IMR-90 (cell line): ENCODE measurements around the gene PSMA2. TPM values are rescaled to one million over a fixed set of nuclear protein-coding genes. Genes with fewer than 3 reads are reported as not detected.

Source experiments
- ATAC-seq: fragments of 200-7000 bp; cut with Tn5 transposase; 2 replicates; pipeline ENCODE4 v1.9.1; 2020; ENCODE audit warnings: low read depth, mild to moderate bottlenecking, moderate library complexity
- BruUV-seq: library from RNA; stranded (reverse); fragments of 400-500 nt; replicated peaks from 2 replicates; lab custom pipeline; 2021; lab: Mats Ljungman, UMichigan
- CTCF ChIA-PET: fragments of 300-600 bp; formaldehyde crosslinking; extraction: SDS; loops from one replicate; lab custom pipeline; 2021; ENCODE audit warnings: antibody characterized with exemption; lab: Yijun Ruan, JAX
- POLR2A ChIA-PET: fragments of 300-600 bp; sonication (Branson Sonifier 250); formaldehyde crosslinking; loops from one replicate; lab custom pipeline; 2022; ENCODE audit warnings: antibody characterized with exemption; ENCODE audit not compliant: unreplicated experiment; lab: Charles Lee
- DNase-seq: peaks from one replicate; pipeline ENCODE4 v3.0.0; 2013
- H2AFZ ChIP-seq: replicated peaks from 2 replicates; pipeline ENCODE3; 2013; ENCODE audit warnings: low read length, mild to moderate bottlenecking; ENCODE audit not compliant: poor library complexity
- H2AK5ac ChIP-seq: 2 replicates; pipeline ENCODE4 v1.6.1; 2013; ENCODE audit warnings: low read depth, low read length, inconsistent platforms
- H2AK9ac ChIP-seq: replicated peaks from 2 replicates; pipeline ENCODE3; 2013; ENCODE audit warnings: mild to moderate bottlenecking, low read depth, low read length, moderate library complexity; ENCODE audit not compliant: poor library complexity
- H2BK120ac ChIP-seq: 2 replicates; pipeline ENCODE4 v1.6.1; 2013; ENCODE audit warnings: low read depth, low read length, inconsistent platforms
- H2BK15ac ChIP-seq: 3 replicates; pipeline ENCODE4 v1.6.1; 2013; ENCODE audit warnings: low read depth, low read length, inconsistent platforms
- H2BK20ac ChIP-seq: 2 replicates; pipeline ENCODE4 v1.6.1; 2013; ENCODE audit warnings: low read depth, mild to moderate bottlenecking, inconsistent platforms, low read length, moderate library complexity
- H2BK5ac ChIP-seq: 2 replicates; pipeline ENCODE4 v1.6.1; 2013; ENCODE audit warnings: mild to moderate bottlenecking, low read depth, low read length, inconsistent platforms; ENCODE audit not compliant: poor library complexity, severe bottlenecking
- H3K14ac ChIP-seq: replicated peaks from 2 replicates; pipeline ENCODE4 v1.6.1; 2013; ENCODE audit warnings: low read depth, low read length, inconsistent platforms
- H3K18ac ChIP-seq: 2 replicates; pipeline ENCODE4 v1.6.1; 2013; ENCODE audit warnings: low read depth, low read length, control low read depth
- H3K23ac ChIP-seq: 2 replicates; pipeline ENCODE4 v1.6.1; 2013; ENCODE audit warnings: low read depth, low read length, inconsistent platforms
- H3K27ac ChIP-seq: 2 replicates; pipeline ENCODE4 v1.5.1; 2013; ENCODE audit warnings: mild to moderate bottlenecking, control low read depth, low read length; ENCODE audit not compliant: insufficient read depth
- H3K27me3 ChIP-seq: 2 replicates; pipeline ENCODE4 v1.6.1; 2013; ENCODE audit warnings: low read length; ENCODE audit not compliant: control insufficient read depth, insufficient read depth
- H3K36me3 ChIP-seq: 2 replicates; pipeline ENCODE4 v1.6.1; 2013; ENCODE audit warnings: low read length, mixed read lengths; ENCODE audit not compliant: control insufficient read depth, insufficient read depth
- H3K4ac ChIP-seq: 2 replicates; pipeline ENCODE4 v1.6.1; 2013; ENCODE audit warnings: low read depth, low read length, inconsistent platforms
- H3K4me1 ChIP-seq: 2 replicates; pipeline ENCODE4 v1.6.1; 2013; ENCODE audit warnings: low read length, mixed read lengths; ENCODE audit not compliant: control insufficient read depth, insufficient read depth
- H3K4me2 ChIP-seq: 2 replicates; pipeline ENCODE4 v1.6.1; 2013; ENCODE audit warnings: low read depth, mild to moderate bottlenecking, control low read depth, low read length, moderate library complexity
- H3K4me3 ChIP-seq: 2 replicates; pipeline ENCODE4 v1.5.1; 2013; ENCODE audit warnings: low read depth, mild to moderate bottlenecking, control low read depth, low read length, moderate library complexity; ENCODE audit not compliant: insufficient read depth
- H3K56ac ChIP-seq: 2 replicates; pipeline ENCODE4 v1.6.1; 2013; ENCODE audit warnings: low read length, inconsistent platforms; ENCODE audit not compliant: insufficient read depth; ENCODE audit errors: extremely low read depth
- H3K79me1 ChIP-seq, 2 experiments: 2 replicates each; pipeline ENCODE4 v1.6.1; 2013; ENCODE audit warnings: low read length in 2 of 2, inconsistent platforms in 1 of 2, low read depth in 1 of 2
- H3K9ac ChIP-seq: 2 replicates; pipeline ENCODE4 v1.6.1; 2013; ENCODE audit warnings: low read depth, low read length, control low read depth
- H3K9me1 ChIP-seq: 2 replicates; pipeline ENCODE4 v1.6.1; 2013; ENCODE audit warnings: low read length, inconsistent platforms; ENCODE audit not compliant: insufficient read depth
- H3K9me3 ChIP-seq: 2 replicates; pipeline ENCODE4 v1.6.1; 2013; ENCODE audit warnings: low read length; ENCODE audit not compliant: control insufficient read depth, insufficient read depth
- H4K20me1 ChIP-seq: 2 replicates; pipeline ENCODE4 v1.6.1; 2013; ENCODE audit warnings: low read length, inconsistent platforms; ENCODE audit not compliant: insufficient read depth
- H4K5ac ChIP-seq: 2 replicates; pipeline ENCODE4 v1.6.1; 2013; ENCODE audit warnings: mild to moderate bottlenecking, low read depth, low read length, control low read depth
- H4K8ac ChIP-seq, 2 experiments: 2 replicates each; pipeline ENCODE4 v1.6.1; 2013; ENCODE audit warnings: low read depth in 2 of 2, low read length in 2 of 2, control low read depth in 1 of 2, inconsistent platforms in 1 of 2
- H4K91ac ChIP-seq: 2 replicates; pipeline ENCODE4 v1.6.1; 2013; ENCODE audit warnings: low read depth, low read length, inconsistent platforms; ENCODE audit not compliant: insufficient read depth
- BHLHE40 ChIP-seq: fragments of 150-350 bp; IDR thresholded peaks from 2 replicates; pipeline ENCODE4 v1.6.1; 2016; ENCODE audit warnings: mild to moderate bottlenecking, low read depth, low read length
- CEBPB ChIP-seq: IDR thresholded peaks from 2 replicates; pipeline ENCODE4 v1.6.1; 2012; ENCODE audit warnings: low read depth, low read length, improper control_type of control experiment
- CHD1 ChIP-seq: IDR thresholded peaks from 2 replicates; pipeline ENCODE4 v1.6.1; 2012; ENCODE audit warnings: low read depth, low read length, improper control_type of control experiment
- CTCF ChIP-seq: conservative IDR thresholded peaks from 2 replicates; pipeline ENCODE4 v1.5.1; 2012; ENCODE audit warnings: mild to moderate bottlenecking, low read depth, low read length, improper control_type of control experiment
- ELK1 ChIP-seq: fragments of 150-350 bp; IDR thresholded peaks from 2 replicates; pipeline ENCODE4 v1.6.1; 2016; ENCODE audit warnings: low read depth, mild to moderate bottlenecking, low read length, moderate library complexity, borderline replicate concordance
- FOS ChIP-seq: fragments of 150-350 bp; IDR thresholded peaks from 2 replicates; pipeline ENCODE4 v1.6.1; 2016; ENCODE audit warnings: low read depth, low read length
- MAFK ChIP-seq: IDR thresholded peaks from 2 replicates; pipeline ENCODE4 v1.6.1; 2012; ENCODE audit warnings: low read depth, low read length, improper control_type of control experiment
- MAZ ChIP-seq: IDR thresholded peaks from 2 replicates; pipeline ENCODE4 v1.6.1; 2012; ENCODE audit warnings: low read depth, mild to moderate bottlenecking, low read length, improper control_type of control experiment, moderate library complexity, borderline replicate concordance
- MXI1 ChIP-seq: IDR thresholded peaks from 2 replicates; pipeline ENCODE4 v1.6.1; 2012; ENCODE audit warnings: low read depth, mild to moderate bottlenecking, low read length, moderate library complexity, borderline replicate concordance
- NFE2L2 ChIP-seq: fragments of 150-350 bp; IDR thresholded peaks from 2 replicates; pipeline ENCODE4 v1.6.1; 2016; ENCODE audit warnings: low read depth, mild to moderate bottlenecking, low read length
- POLR2A ChIP-seq: IDR thresholded peaks from 2 replicates; pipeline ENCODE4 v1.6.1; 2012; ENCODE audit warnings: mild to moderate bottlenecking, low read depth, low read length
- RAD21 ChIP-seq: IDR thresholded peaks from 2 replicates; pipeline ENCODE4 v1.6.1; 2012; ENCODE audit warnings: low read length, improper control_type of control experiment
- RCOR1 ChIP-seq: IDR thresholded peaks from 2 replicates; pipeline ENCODE4 v1.6.1; 2012; ENCODE audit warnings: mild to moderate bottlenecking, low read length, improper control_type of control experiment; ENCODE audit not compliant: insufficient replicate concordance
- RFX5 ChIP-seq: IDR thresholded peaks from 2 replicates; pipeline ENCODE4 v1.8.0; 2012; ENCODE audit warnings: low read depth, mild to moderate bottlenecking, low read length, moderate library complexity
- SMC3 ChIP-seq: fragments of 150-350 bp; IDR thresholded peaks from 2 replicates; pipeline ENCODE4 v1.6.1; 2016; ENCODE audit warnings: low read depth, mild to moderate bottlenecking, antibody characterized with exemption, low read length, moderate library complexity
- USF2 ChIP-seq: fragments of 150-350 bp; IDR thresholded peaks from 2 replicates; pipeline ENCODE4 v1.6.1; 2017; ENCODE audit warnings: mild to moderate bottlenecking, antibody characterized with exemption, low read length, low read depth
- WGBS, 2 experiments: methylation state at CpG; one replicate each; pipeline versions ENCODE4 v1.1.5 to v1.1.7; 2013; ENCODE audit warnings: missing lambda C conversion rate in 2 of 2; ENCODE audit not compliant: insufficient read length in 1 of 2; ENCODE audit errors: extremely low coverage in 2 of 2; 5-methylcytosine and 5-hydroxymethylcytosine counted together
- dilution Hi-C: fragments of 300-500 bp; cut with HindIII; formaldehyde crosslinking; loops from one replicate; pipeline ENCODE4 v1.14.3; 2018; ENCODE audit warnings: low sequenced_read_pairs; ENCODE audit not compliant: unreplicated experiment
- in situ Hi-C: fragments of 300-500 bp; cut with MboI; formaldehyde crosslinking; loops from 3 replicates; pipeline ENCODE4 v1.14.3; 2019; ENCODE audit warnings: low sequenced_read_pairs, inconsistent platforms, mixed read lengths
- intact Hi-C: fragments of 100-400 bp; cut with micrococcal nuclease; formaldehyde crosslinking; loops from 2 replicates; pipeline ENCODE4 v1.10.0; 2022
- polyA plus RNA-seq, 3 experiments: library from polyadenylated mRNA; depleted of rRNA; stranded (reverse); fragments of >200 nt; gene quantifications; 2 replicates each; pipeline ENCODE4 v1.2.3, GENCODE V29; 2012; ENCODE audit warnings: low replicate concordance in 1 of 3
- total RNA-seq: library from RNA; depleted of rRNA; stranded (reverse); fragments of >200 nt; gene quantifications from 2 replicates; pipeline ENCODE4 v1.2.3, GENCODE V29; 2012

The PSMA2 gene
- total and polyA plus RNA-seq, 2 of the 4 experiments (the other 2 are of a cell fraction): 106 to 138 TPM

- H4K91ac ChIP-seq: no peak overlapping the region
- peaks cover 4% of the 10 kb centered on the region for H3K27me3 ChIP-seq
- H2AK5ac ChIP-seq: no peak overlapping the region
- no peak overlapping the region for H2AFZ ChIP-seq
- no peak overlapping the region for H4K8ac ChIP-seq
- no peaks in the 10 kb centered on the region for H3K4me1 ChIP-seq
- H2BK5ac ChIP-seq: no peak overlapping the region
- dilution Hi-C loops (no loop called here), in situ Hi-C loops (no loop called here), intact Hi-C loops (no loop called here)
- H3K18ac ChIP-seq: no peak overlapping the region
- H3K79me1 ChIP-seq: no peaks in the 10 kb centered on the region
- no peaks in the 10 kb centered on the region for H3K9me1 ChIP-seq
- DNase-seq (no peak), ATAC-seq (no peak)
- BruUV-seq: no TSS peak
- H3K56ac ChIP-seq: no peak overlapping the region
- no peak overlapping the region for H4K5ac ChIP-seq
- H3K9ac ChIP-seq: no peak overlapping the region
- no peak overlapping the region for H3K23ac ChIP-seq
- H3K27ac ChIP-seq: no peak overlapping the region
- no peak overlapping the region for H3K14ac ChIP-seq
- H2AK9ac ChIP-seq: no peak overlapping the region
- no peak overlapping the region for H3K4me3 ChIP-seq
- no CpG with 5 or more reads among the region's 2 CpGs for WGBS, 2 experiments
- H2BK20ac ChIP-seq: no peak overlapping the region
- H2BK15ac ChIP-seq: no peak overlapping the region
- H3K9me3 ChIP-seq: no peaks in the 10 kb centered on the region
- ChIA-PET POLR2A (no interaction called here), CTCF (interaction anchor here (0.6 kb wide), 1 partner anchor 18 kb away, joined by 3 read pairs; no protein-coding TSS in a partner anchor)
- no peak overlapping the region for H3K4me2 ChIP-seq
- no peak overlapping the region for H3K4ac ChIP-seq
- no peaks in the 10 kb centered on the region for H3K36me3 ChIP-seq
- no peaks in the 10 kb centered on the region for H4K20me1 ChIP-seq
- TF ChIP-seq NFE2L2 (no peak), CEBPB (no peak), RCOR1 (no peak), USF2 (no peak), MAZ (no peak), SMC3 (no peak), CTCF (no peak), RAD21 (no peak), POLR2A (no peak), MXI1 (no peak), RFX5 (no peak), FOS (no peak), MAFK (no peak), BHLHE40 (no peak), CHD1 (no peak), ELK1 (no peak)
- no peak overlapping the region for H2BK120ac ChIP-seq
Measured at GRCh38 chr7:42959549-42959948, 27.6 kb upstream of the PSMA2 start.
